Osteocyte (in vitro differentiated cells): ENCODE results near the gene PAAF1. TPM values are rescaled to one million over a fixed set of nuclear protein-coding genes. Genes with fewer than 3 reads are reported as not detected.

Source experiments
- DNase-seq: peaks from one replicate; pipeline ENCODE4 v3.0.0; 2021; ENCODE audit warnings: mixed read lengths; ENCODE audit not compliant: unreplicated experiment; ENCODE audit errors: extremely low spot score
- H3K27ac Mint-ChIP-seq: one replicate; pipeline ENCODE4 v1.8.0; 2021; ENCODE audit warnings: mild to moderate bottlenecking, mixed read lengths; ENCODE audit not compliant: unreplicated experiment
- H3K27me3 Mint-ChIP-seq: one replicate; pipeline ENCODE4 v1.8.0; 2021; ENCODE audit warnings: mixed read lengths; ENCODE audit not compliant: unreplicated experiment
- H3K36me3 Mint-ChIP-seq: one replicate; pipeline ENCODE4 v1.8.0; 2021; ENCODE audit warnings: mixed read lengths; ENCODE audit not compliant: unreplicated experiment
- H3K4me1 Mint-ChIP-seq: one replicate; pipeline ENCODE4 v1.8.0; 2021; ENCODE audit warnings: mixed read lengths; ENCODE audit not compliant: unreplicated experiment
- H3K4me3 Mint-ChIP-seq: one replicate; pipeline ENCODE4 v1.8.0; 2021; ENCODE audit warnings: mild to moderate bottlenecking, moderate library complexity, mixed read lengths; ENCODE audit not compliant: unreplicated experiment
- H3K9me3 Mint-ChIP-seq: one replicate; pipeline ENCODE4 v1.8.0; 2021; ENCODE audit warnings: mixed read lengths; ENCODE audit not compliant: unreplicated experiment
- CTCF ChIP-seq: fragments of 200-600 bp; sonication (generic); IDR thresholded peaks from 2 replicates; pipeline ENCODE4 v1.5.0; 2021; ENCODE audit warnings: antibody characterized with exemption, mild to moderate bottlenecking, moderate library complexity
- total RNA-seq: library from RNA; stranded (reverse); gene quantifications from 2 replicates; pipeline ENCODE4 v1.2.1, GENCODE V29; 2021

Gene PAAF1
- total RNA-seq, 1 donor from 2014 or later: 17.3 TPM

GRCh38 chr11:73980001-73980961 lies 103.5 kb downstream of the PAAF1 start:
- peak overlapping the region; percentile 22 for H3K4me3 Mint-ChIP-seq
- H3K27ac Mint-ChIP-seq: peak overlapping the region; percentile 68
- no peaks in the 10 kb centered on the region for H3K27me3 Mint-ChIP-seq
- DNase-seq: no peak
- H3K9me3 Mint-ChIP-seq: no peaks in the 10 kb centered on the region
- H3K36me3 Mint-ChIP-seq: peaks cover 11% of the 10 kb centered on the region
- H3K4me1 Mint-ChIP-seq: peaks cover 46% of the 10 kb centered on the region
- TF ChIP-seq CTCF: no peak

Other genes starting within 250 kb of the PAAF1 start
- gene PLEKHB1, start 230.4 kb upstream of the PAAF1 start, total RNA-seq: 0.78 TPM in 1 of 2 replicates, not detected in the other
- gene RAB6A, start 115.9 kb upstream of the PAAF1 start, total RNA-seq: 145 and 156 TPM in 2 replicates
- 26.4 and 26.5 TPM in 2 replicates for gene MRPL48, start 89.1 kb upstream of the PAAF1 start, total RNA-seq
- 54.2 and 55.8 TPM in 2 replicates for gene COA4, start 153 bp upstream of the PAAF1 start, total RNA-seq
- not detected in 2 replicates for gene DNAJB13, start 74.0 kb downstream of the PAAF1 start, total RNA-seq
- 26.4 and 31.8 TPM in 2 replicates for gene UCP2, start 105.8 kb downstream of the PAAF1 start, total RNA-seq
- 1.0 and 1.8 TPM in 2 replicates for gene UCP3, start 132.1 kb downstream of the PAAF1 start, total RNA-seq